ENCODE measurements around the gene GRB14.

- TF ChIP-seq, protein P1, sequence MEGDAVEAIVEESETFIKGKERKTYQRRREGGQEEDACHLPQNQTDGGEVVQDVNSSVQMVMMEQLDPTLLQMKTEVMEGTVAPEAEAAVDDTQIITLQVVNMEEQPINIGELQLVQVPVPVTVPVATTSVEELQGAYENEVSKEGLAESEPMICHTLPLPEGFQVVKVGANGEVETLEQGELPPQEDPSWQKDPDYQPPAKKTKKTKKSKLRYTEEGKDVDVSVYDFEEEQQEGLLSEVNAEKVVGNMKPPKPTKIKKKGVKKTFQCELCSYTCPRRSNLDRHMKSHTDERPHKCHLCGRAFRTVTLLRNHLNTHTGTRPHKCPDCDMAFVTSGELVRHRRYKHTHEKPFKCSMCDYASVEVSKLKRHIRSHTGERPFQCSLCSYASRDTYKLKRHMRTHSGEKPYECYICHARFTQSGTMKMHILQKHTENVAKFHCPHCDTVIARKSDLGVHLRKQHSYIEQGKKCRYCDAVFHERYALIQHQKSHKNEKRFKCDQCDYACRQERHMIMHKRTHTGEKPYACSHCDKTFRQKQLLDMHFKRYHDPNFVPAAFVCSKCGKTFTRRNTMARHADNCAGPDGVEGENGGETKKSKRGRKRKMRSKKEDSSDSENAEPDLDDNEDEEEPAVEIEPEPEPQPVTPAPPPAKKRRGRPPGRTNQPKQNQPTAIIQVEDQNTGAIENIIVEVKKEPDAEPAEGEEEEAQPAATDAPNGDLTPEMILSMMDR (IDR thresholded peaks at IDR 0.05; ENCODE audit: insufficient read depth, low read length), result no peak
- TF ChIP-seq POLR2AphosphoS5 (IDR thresholded peaks at IDR 0.05; ENCODE audit: low read depth), result no peak
Observed at GRCh38 chr2:164515030-164515429, 106.3 kb downstream of the GRB14 start.

Measured in HL-60 (cell line).